Measurements from ENCODE around the gene GABBR1. TPM values are rescaled to one million over a fixed set of nuclear protein-coding genes. Genes with fewer than 3 reads are reported as not detected.

Gene GABBR1
- total RNA-seq, 1 experiment from 2014 or later = 11.9 TPM

DNA sequence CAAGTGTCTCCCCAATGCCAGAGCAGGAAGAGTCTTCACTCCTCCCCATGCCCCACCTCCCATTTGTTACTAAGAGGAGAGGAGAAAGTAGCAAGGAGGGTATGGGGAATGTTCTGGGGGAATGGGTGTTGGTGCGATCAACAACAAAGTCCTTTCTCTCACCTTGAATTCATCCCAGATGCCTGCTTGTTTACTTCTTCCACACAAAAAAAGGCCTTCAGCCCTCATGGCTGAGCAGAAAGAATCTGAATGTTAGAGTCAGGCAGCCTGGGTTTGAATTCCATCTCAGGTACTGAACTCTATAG lies 33.8 kb upstream of the GABBR1 start:
- Histone ChIP-seq H3K27me3 (ENCODE audit: control insufficient read depth, insufficient read depth, low read length) (peaks cover 13% of the 10 kb centered on the region), H3K36me3 (ENCODE audit: control insufficient read depth, insufficient read depth, low read length) (no peaks in the 10 kb centered on the region), H3K4me1 (ENCODE audit: control insufficient read depth, insufficient read depth, low read length) (no peaks in the 10 kb centered on the region; the same call in 1 of the 2 replicates), H3K4me3 (ENCODE audit: low read depth in 2 of 2, low read length in 2 of 2) (no peak overlapping the region), H3K9me3 (ENCODE audit: control insufficient read depth, insufficient read depth, low read depth, low read length) (no peaks in the 10 kb centered on the region), H3K27ac (ENCODE audit: low read length) (no peak overlapping the region)
- no peak for ATAC-seq
- BruUV-seq (replicated peaks) = no TSS peak
- DNase-seq (ENCODE audit: low read depth, low spot score) = no peak
- TF ChIP-seq, protein P1, sequence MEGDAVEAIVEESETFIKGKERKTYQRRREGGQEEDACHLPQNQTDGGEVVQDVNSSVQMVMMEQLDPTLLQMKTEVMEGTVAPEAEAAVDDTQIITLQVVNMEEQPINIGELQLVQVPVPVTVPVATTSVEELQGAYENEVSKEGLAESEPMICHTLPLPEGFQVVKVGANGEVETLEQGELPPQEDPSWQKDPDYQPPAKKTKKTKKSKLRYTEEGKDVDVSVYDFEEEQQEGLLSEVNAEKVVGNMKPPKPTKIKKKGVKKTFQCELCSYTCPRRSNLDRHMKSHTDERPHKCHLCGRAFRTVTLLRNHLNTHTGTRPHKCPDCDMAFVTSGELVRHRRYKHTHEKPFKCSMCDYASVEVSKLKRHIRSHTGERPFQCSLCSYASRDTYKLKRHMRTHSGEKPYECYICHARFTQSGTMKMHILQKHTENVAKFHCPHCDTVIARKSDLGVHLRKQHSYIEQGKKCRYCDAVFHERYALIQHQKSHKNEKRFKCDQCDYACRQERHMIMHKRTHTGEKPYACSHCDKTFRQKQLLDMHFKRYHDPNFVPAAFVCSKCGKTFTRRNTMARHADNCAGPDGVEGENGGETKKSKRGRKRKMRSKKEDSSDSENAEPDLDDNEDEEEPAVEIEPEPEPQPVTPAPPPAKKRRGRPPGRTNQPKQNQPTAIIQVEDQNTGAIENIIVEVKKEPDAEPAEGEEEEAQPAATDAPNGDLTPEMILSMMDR (IDR thresholded peaks at IDR 0.05) = no peak
- TF ChIP-seq POLR2AphosphoS5 (IDR thresholded peaks at IDR 0.05; ENCODE audit: low read depth, low read length) = no peak
- TF ChIP-seq, protein P2, sequence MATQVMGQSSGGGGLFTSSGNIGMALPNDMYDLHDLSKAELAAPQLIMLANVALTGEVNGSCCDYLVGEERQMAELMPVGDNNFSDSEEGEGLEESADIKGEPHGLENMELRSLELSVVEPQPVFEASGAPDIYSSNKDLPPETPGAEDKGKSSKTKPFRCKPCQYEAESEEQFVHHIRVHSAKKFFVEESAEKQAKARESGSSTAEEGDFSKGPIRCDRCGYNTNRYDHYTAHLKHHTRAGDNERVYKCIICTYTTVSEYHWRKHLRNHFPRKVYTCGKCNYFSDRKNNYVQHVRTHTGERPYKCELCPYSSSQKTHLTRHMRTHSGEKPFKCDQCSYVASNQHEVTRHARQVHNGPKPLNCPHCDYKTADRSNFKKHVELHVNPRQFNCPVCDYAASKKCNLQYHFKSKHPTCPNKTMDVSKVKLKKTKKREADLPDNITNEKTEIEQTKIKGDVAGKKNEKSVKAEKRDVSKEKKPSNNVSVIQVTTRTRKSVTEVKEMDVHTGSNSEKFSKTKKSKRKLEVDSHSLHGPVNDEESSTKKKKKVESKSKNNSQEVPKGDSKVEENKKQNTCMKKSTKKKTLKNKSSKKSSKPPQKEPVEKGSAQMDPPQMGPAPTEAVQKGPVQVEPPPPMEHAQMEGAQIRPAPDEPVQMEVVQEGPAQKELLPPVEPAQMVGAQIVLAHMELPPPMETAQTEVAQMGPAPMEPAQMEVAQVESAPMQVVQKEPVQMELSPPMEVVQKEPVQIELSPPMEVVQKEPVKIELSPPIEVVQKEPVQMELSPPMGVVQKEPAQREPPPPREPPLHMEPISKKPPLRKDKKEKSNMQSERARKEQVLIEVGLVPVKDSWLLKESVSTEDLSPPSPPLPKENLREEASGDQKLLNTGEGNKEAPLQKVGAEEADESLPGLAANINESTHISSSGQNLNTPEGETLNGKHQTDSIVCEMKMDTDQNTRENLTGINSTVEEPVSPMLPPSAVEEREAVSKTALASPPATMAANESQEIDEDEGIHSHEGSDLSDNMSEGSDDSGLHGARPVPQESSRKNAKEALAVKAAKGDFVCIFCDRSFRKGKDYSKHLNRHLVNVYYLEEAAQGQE (IDR thresholded peaks at IDR 0.05; ENCODE audit: insufficient read depth in 1 of 2, low read depth in 2 of 2, low read length in 1 of 2) = no peak
- no peak for TF ChIP-seq SIN3A (IDR thresholded peaks at IDR 0.05; ENCODE audit: borderline replicate concordance, insufficient read depth, low read depth, low read length)
- no peak for TF ChIP-seq TCF7L2 (IDR thresholded peaks at IDR 0.05; ENCODE audit: low read depth, low read length)
- CTCF ChIA-PET = interaction anchor here (0.6 to 1.0 kb wide), 2 partner anchors 13 to 437 kb away, joined by 3 to 6 read pairs; no protein-coding TSS in a partner anchor
- intact Hi-C loops (cut with micrococcal nuclease; ENCODE audit: unreplicated experiment) (no loop called here), in situ Hi-C loops (cut with HindIII; ENCODE audit: low pct_unique_long_range_greater_than_20kb, low sequenced_read_pairs) (no loop called here)
- POLR2A ChIA-PET = interaction anchor here (0.5 kb wide), 1 partner anchor 354 kb away, joined by 3 read pairs; no protein-coding TSS in a partner anchor

DNA sequence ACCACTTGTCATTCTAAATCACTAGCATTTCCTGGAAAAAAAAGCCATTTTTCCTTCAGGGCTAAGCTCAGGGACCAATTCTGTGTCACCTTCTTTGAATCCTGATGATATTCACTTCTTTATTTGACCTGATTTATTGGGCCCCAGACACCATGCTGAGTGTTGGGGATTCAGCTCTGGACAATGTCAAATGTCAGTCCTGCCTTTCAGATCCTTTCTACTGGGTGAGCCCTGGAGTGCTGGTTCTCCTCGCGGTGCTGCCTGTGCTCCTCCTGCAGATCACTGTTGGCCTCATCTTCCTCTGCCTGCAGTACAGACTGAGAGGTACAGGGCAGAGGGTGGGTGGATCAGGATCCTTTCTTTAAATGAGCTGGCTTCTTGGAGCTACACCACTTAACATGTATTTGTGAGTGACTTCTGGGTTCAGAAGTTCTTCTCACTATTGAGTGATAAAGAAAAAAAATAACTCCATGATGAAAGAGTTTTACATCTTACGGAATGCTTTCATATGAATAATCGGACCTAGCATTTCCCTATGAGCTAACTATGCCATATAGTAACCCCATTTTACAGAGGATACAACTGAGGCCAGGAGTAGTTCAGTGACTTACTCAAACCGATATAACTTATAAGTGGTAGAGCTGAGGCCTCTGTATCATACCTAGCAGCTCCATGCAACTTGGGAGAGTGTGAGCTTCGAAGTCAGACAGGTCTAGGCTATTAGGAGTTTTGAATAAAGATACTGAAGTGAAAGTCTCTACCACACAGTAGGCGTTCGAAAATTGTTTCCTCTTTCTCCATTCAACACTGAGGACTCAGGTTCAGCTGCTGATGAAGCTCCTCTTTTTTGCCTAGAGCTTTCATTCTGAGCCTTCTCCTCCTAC lies 33.2 kb upstream of the GABBR1 start:
- no TSS peak for BruUV-seq (replicated peaks)
- ChIA-PET CTCF (interaction anchor here (0.6 to 1.1 kb wide), 3 partner anchors 12 to 437 kb away, joined by 3 to 6 read pairs (median 3); no protein-coding TSS in a partner anchor), POLR2A (interaction anchor here (0.5 kb wide), 2 partner anchors 87 to 354 kb away, joined by 3 read pairs; no protein-coding TSS in a partner anchor)
- TF ChIP-seq, protein P2 (IDR thresholded peaks at IDR 0.05; ENCODE audit: insufficient read depth in 1 of 2, low read depth in 2 of 2, low read length in 1 of 2) = no peak
- TF ChIP-seq POLR2AphosphoS5 (IDR thresholded peaks at IDR 0.05; ENCODE audit: low read depth, low read length) (no peak), SIN3A (IDR thresholded peaks at IDR 0.05; ENCODE audit: borderline replicate concordance, insufficient read depth, low read depth, low read length) (no peak), TCF7L2 (IDR thresholded peaks at IDR 0.05; ENCODE audit: low read depth, low read length) (no peak)
- TF ChIP-seq, protein P1 (IDR thresholded peaks at IDR 0.05) = no peak
- intact Hi-C loops (cut with micrococcal nuclease; ENCODE audit: unreplicated experiment) = no loop called here
- no peaks in the 10 kb centered on the region for H3K9me3 ChIP-seq (ENCODE audit: control insufficient read depth, insufficient read depth, low read depth, low read length)
- ATAC-seq (no peak), DNase-seq (ENCODE audit: low read depth, low spot score) (no peak)
- H3K36me3 ChIP-seq (ENCODE audit: control insufficient read depth, insufficient read depth, low read length) = no peaks in the 10 kb centered on the region
- in situ Hi-C loops (cut with HindIII; ENCODE audit: low pct_unique_long_range_greater_than_20kb, low sequenced_read_pairs) = no loop called here
- H3K4me3 ChIP-seq (ENCODE audit: low read depth in 2 of 2, low read length in 2 of 2) = no peak overlapping the region
- no peak overlapping the region for H3K27ac ChIP-seq (ENCODE audit: low read length)
- H3K27me3 ChIP-seq (ENCODE audit: control insufficient read depth, insufficient read depth, low read length) = peaks cover 13% of the 10 kb centered on the region
- H3K4me1 ChIP-seq (ENCODE audit: control insufficient read depth, insufficient read depth, low read length) = no peaks in the 10 kb centered on the region; the same call in 1 of the 2 replicates
